GM12878 (cell line): ENCODE data around the gene MRPL49. TPM values are rescaled to one million over a fixed set of nuclear protein-coding genes. Genes with fewer than 3 reads are reported as not detected.

Source experiments
- CREM ChIP-seq: IDR thresholded peaks from 2 replicates; pipeline ENCODE4 v1.6.1; 2014; ENCODE audit warnings: antibody characterized with exemption, low read depth
- EGR1 ChIP-seq, 2 experiments: IDR thresholded peaks; 1 replicate in 1 of 2; 2 replicates in 1 of 2; pipeline ENCODE4 v1.6.1; 2011 to 2012; ENCODE audit warnings: low read depth in 2 of 2, low read length in 2 of 2, borderline replicate concordance in 1 of 2, mild to moderate bottlenecking in 1 of 2, moderate library complexity in 1 of 2
- FOXK2 ChIP-seq: fragments of 450-650 bp; IDR thresholded peaks from 2 replicates; pipeline ENCODE4 v1.6.1; 2017; ENCODE audit warnings: mild to moderate bottlenecking, moderate library complexity
- GATAD2B ChIP-seq: fragments of 450-650 bp; conservative IDR thresholded peaks from 2 replicates; pipeline ENCODE4 v1.6.1; 2017; ENCODE audit warnings: low read depth, mild to moderate bottlenecking, moderate library complexity
- JUNB ChIP-seq: IDR thresholded peaks from 2 replicates; pipeline ENCODE4 v1.6.1; 2016; ENCODE audit warnings: antibody characterized with exemption, mild to moderate bottlenecking
- MEF2A ChIP-seq: IDR thresholded peaks from 2 replicates; pipeline ENCODE4 v1.6.1; 2011; ENCODE audit warnings: low read depth, mild to moderate bottlenecking, low read length, moderate library complexity; ENCODE audit not compliant: insufficient read depth
- MTA3 ChIP-seq: IDR thresholded peaks from 2 replicates; pipeline ENCODE4 v1.6.1; 2012; ENCODE audit warnings: low read length, inconsistent platforms, borderline replicate concordance
- MXI1 ChIP-seq: fragments of 150-350 bp; IDR thresholded peaks from 2 replicates; pipeline ENCODE4 v1.6.1; 2011; ENCODE audit warnings: low read depth, mild to moderate bottlenecking, inconsistent platforms, low read length, improper control_type of control experiment
- NFIC ChIP-seq: IDR thresholded peaks from 2 replicates; pipeline ENCODE4 v1.6.1; 2012; ENCODE audit warnings: low read depth, mild to moderate bottlenecking, inconsistent platforms, low read length, moderate library complexity
- NFYA ChIP-seq: IDR thresholded peaks from 2 replicates; pipeline ENCODE4 v1.6.1; 2011; ENCODE audit warnings: low read depth, mild to moderate bottlenecking, low read length, improper control_type of control experiment, borderline replicate concordance
- NFYB ChIP-seq: IDR thresholded peaks from 2 replicates; pipeline ENCODE4 v1.6.1; 2011; ENCODE audit warnings: low read depth, mild to moderate bottlenecking, low read length, improper control_type of control experiment, moderate library complexity; ENCODE audit not compliant: insufficient read depth
- PAX5 ChIP-seq: IDR thresholded peaks from 2 replicates; pipeline ENCODE4 v1.6.1; 2011; ENCODE audit warnings: low read depth, low read length, borderline replicate concordance
- PAX8 ChIP-seq: fragments of 450-650 bp; IDR thresholded peaks from 2 replicates; pipeline ENCODE4 v1.6.1; 2017; ENCODE audit warnings: mild to moderate bottlenecking, moderate library complexity
- RAD21 ChIP-seq: IDR thresholded peaks from 2 replicates; pipeline ENCODE4 v1.6.1; 2011; ENCODE audit warnings: mild to moderate bottlenecking, low read depth, low read length, moderate library complexity; ENCODE audit not compliant: insufficient read depth
- RB1 ChIP-seq: fragments of 450-650 bp; formaldehyde crosslinking; IDR thresholded peaks from 2 replicates; pipeline ENCODE4 v1.6.1; 2017; ENCODE audit warnings: mild to moderate bottlenecking, borderline replicate concordance
- RUNX3 ChIP-seq: IDR thresholded peaks from 2 replicates; pipeline ENCODE4 v1.6.1; 2012; ENCODE audit warnings: low read length, inconsistent platforms
- SMAD5 ChIP-seq: IDR thresholded peaks from 2 replicates; pipeline ENCODE4 v1.6.1; 2016; ENCODE audit warnings: antibody characterized with exemption, low read depth
- SMARCA5 ChIP-seq: fragments of 450-650 bp; IDR thresholded peaks from 2 replicates; pipeline ENCODE4 v1.6.1; 2017; ENCODE audit warnings: mild to moderate bottlenecking
- SMC3 ChIP-seq: IDR thresholded peaks from 2 replicates; pipeline ENCODE4 v1.6.1; 2011; ENCODE audit warnings: low read length, improper control_type of control experiment, borderline replicate concordance
- SP1 ChIP-seq: IDR thresholded peaks from one replicate; pipeline ENCODE4 v1.6.1; 2011; ENCODE audit warnings: low read depth, low read length
- STAT1 ChIP-seq: fragments of 450-650 bp; conservative IDR thresholded peaks from 2 replicates; pipeline ENCODE4 v1.6.1; 2014; ENCODE audit warnings: antibody characterized with exemption, mild to moderate bottlenecking
- STAT3 ChIP-seq: IDR thresholded peaks from 2 replicates; pipeline ENCODE4 v1.6.1; 2011; ENCODE audit warnings: low read depth, low read length, improper control_type of control experiment
- SUZ12 ChIP-seq: fragments of 200-600 bp; sonication (generic); IDR thresholded peaks from one replicate; pipeline ENCODE4 v1.6.1; 2018; ENCODE audit warnings: antibody characterized with exemption, mild to moderate bottlenecking; ENCODE audit not compliant: unreplicated experiment
- TBL1XR1 ChIP-seq: IDR thresholded peaks from 2 replicates; pipeline ENCODE4 v1.6.1; 2012; ENCODE audit warnings: low read depth, low read length, improper control_type of control experiment
- polyA plus RNA-seq, 11 experiments: library from polyadenylated mRNA; depleted of rRNA in 4 of 11; unstranded in 6 of 11; stranded (reverse) in 5 of 11; fragments of >200 nt; fragmentation: Nextera tagmentation in 4 of 11; fragmentation: Illumina TruSeq in 1 of 11; extraction: Ambion mirVana in 4 of 11; extraction: Trizol in 1 of 11; gene quantifications; 1 replicate in 1 of 11; 2 replicates in 10 of 11; pipeline versions ENCODE4 v1.2.1 to v1.2.3, GENCODE V29; 2011 to 2016; ENCODE audit warnings: inconsistent platforms in 2 of 11, missing spikeins in 2 of 11, low read depth in 1 of 11
- total RNA-seq, 4 experiments: library from RNA; depleted of rRNA in 3 of 4; stranded (reverse); fragments of >200 nt in 3 of 4; fragmentation: Illumina TruSeq in 1 of 4; extraction: Trizol in 1 of 4; gene quantifications; 2 replicates each; pipeline versions ENCODE4 v1.2.1 to v1.2.3, GENCODE V29; 2013 to 2021
- TF ChIP-seq, protein P1 (sequence below): IDR thresholded peaks from 2 replicates; pipeline ENCODE4 v1.6.1; 2011; ENCODE audit warnings: low read depth, low read length, improper control_type of control experiment, borderline replicate concordance
- TF ChIP-seq, protein P2 (sequence below): IDR thresholded peaks from 2 replicates; pipeline ENCODE4 v1.6.1; 2012; ENCODE audit warnings: low read depth, low read length, improper control_type of control experiment

MRPL49 gene
- total and polyA plus RNA-seq, 10 of the 15 experiments (the other 5 are each of a cell fraction or from before 2014, with no cell fraction given), result 42.0 to 116 (median 71.7) TPM

DNA sequence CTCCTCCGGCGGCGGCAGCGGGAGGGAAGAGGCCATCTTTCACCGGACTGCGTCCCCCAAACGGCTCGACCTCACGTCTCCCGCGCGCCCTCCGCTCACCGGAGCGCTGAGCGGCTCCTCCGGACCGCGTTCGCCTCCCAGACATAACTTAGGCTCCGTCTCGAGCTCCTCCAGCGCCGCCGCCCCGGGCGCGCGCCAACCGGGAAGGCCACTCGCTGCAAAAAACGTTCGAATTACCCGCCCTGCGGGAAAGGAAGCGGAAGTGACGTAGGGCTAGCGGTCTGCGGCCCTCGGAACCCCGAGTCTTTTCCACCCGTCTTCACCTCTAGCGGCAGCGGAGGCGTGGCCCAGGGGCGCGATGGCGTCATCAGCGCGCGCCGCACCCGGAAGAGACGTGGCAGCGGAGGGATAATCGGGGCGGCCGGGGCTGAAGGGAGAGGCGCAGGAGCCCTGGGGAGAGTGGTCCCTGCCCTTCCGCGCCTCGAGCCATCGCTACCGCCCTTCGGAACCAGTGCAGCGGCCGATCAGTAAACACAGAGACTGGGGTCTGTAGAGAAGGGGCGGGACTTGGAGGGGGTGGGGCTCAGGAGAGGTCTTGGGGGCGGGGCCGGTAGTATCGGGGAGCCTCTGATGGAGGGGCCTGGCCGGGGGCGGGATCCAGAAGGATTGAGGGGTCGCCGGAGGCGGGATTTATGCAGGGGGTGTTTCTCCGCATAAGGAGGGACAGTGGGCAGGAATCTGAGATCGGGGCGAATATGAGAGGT, 38.1 kb upstream of the MRPL49 start, which contains the start of the genes CDCA5 and ZFPL1 (continued):
- TF ChIP-seq JUNB (no peak), MTA3 (no peak), MEF2A (0 out of 2 replicates have a peak, but pooled peaks have one; percentile 31), EGR1 (IDR thresholded peaks at IDR 0.05; ENCODE audit: borderline replicate concordance in 1 of 2, low read depth in 2 of 2, low read length in 2 of 2) (peak; percentile 31 to 56; a peak in 2 of 3 replicates), NFIC (no peak), GATAD2B (peak; percentile 96), MXI1 (peak; percentile 98), SUZ12 (no peak), SMAD5 (peak; percentile 84; the same call in 1 of the 2 replicates), PAX5 (peak; percentile 34; the same call in 1 of the 2 replicates), NFYA (no peak), TBL1XR1 (peak; percentile 69), FOXK2 (0 out of 2 replicates have a peak, but pooled peaks have one; percentile 22), NFYB (peak; percentile 28; the same call in 1 of the 2 replicates), SP1 (peak; percentile 83), PAX8 (no peak), RB1 (peak; percentile 88; the same call in 1 of the 2 replicates), SMARCA5 (no peak; the same call in 1 of the 2 replicates), STAT1 (peak; percentile 94; the same call in 1 of the 2 replicates), RAD21 (no peak), SMC3 (no peak), RUNX3 (peak; percentile 92), CREM (peak; percentile 100), STAT3 (no peak)
- TF ChIP-seq, protein P1, sequence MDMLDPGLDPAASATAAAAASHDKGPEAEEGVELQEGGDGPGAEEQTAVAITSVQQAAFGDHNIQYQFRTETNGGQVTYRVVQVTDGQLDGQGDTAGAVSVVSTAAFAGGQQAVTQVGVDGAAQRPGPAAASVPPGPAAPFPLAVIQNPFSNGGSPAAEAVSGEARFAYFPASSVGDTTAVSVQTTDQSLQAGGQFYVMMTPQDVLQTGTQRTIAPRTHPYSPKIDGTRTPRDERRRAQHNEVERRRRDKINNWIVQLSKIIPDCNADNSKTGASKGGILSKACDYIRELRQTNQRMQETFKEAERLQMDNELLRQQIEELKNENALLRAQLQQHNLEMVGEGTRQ, result no peak; the same call in 1 of the 2 replicates
- TF ChIP-seq, protein P2, sequence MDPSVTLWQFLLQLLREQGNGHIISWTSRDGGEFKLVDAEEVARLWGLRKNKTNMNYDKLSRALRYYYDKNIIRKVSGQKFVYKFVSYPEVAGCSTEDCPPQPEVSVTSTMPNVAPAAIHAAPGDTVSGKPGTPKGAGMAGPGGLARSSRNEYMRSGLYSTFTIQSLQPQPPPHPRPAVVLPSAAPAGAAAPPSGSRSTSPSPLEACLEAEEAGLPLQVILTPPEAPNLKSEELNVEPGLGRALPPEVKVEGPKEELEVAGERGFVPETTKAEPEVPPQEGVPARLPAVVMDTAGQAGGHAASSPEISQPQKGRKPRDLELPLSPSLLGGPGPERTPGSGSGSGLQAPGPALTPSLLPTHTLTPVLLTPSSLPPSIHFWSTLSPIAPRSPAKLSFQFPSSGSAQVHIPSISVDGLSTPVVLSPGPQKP, result peak; percentile 68
